C4-2B (cell line): ENCODE results near the gene XPO5.

Experiments used
- H3K27ac ChIP-seq: fragments of 450-650 bp; 2 replicates; pipeline ENCODE4 v1.5.1; 2017
- ZFX ChIP-seq: fragments of 450-650 bp; IDR thresholded peaks from 2 replicates; pipeline ENCODE4 v1.6.1; 2017
- TF ChIP-seq, protein P1 (sequence below): fragments of 450-650 bp; conservative IDR thresholded peaks from 2 replicates; pipeline ENCODE4 v1.5.1; 2017; ENCODE audit warnings: mild to moderate bottlenecking

The XPO5 gene

DNA sequence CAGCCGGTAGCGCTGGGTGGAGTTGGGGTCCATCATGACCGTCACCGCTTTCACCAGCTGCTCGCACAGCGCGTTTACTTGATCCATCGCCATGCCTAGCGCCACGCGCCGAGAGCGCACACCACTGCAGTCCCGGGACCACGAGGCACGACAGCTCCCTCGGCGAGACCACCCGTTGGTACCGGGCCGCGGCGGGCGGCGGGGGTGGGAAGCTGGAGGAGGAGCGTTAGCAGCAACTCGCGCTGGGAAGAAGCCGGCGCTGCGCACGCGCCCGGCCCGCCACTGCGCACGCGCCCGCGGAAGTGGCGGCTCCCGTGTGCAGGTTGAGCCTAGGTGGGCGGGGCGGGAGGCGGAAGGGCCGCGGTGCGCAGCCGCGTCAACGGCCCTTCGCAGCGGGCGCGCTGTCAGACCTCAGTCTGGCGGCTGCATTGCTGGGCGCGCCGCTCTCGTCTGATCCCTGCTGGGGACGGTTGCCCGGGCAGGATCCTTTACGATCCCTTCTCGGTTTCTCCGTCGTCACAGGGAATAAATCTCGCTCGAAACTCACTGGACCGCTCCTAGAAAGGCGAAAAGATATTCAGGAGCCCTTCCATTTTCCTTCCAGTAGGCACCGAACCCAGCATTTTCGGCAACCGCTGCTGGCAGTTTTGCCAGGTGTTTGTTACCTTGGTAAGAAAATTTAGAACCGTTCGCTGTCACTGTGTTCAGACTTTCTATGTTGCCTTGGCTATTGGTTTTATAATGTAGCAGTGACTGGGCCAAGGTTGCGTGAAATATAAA, at the start of gene XPO5, which contains the start of gene POLH:
Gene XPO5, minus strand, starts transcription at position 267 of the 780 bp plus-strand sequence. Its CDS starts 174 bp downstream, at position 93.
Gene POLH, plus strand, starts transcription at position 414 of the 780 bp plus-strand sequence. CDS start 6,135 bp downstream, outside the sequence.
- H3K27ac ChIP-seq = peak within 1 kb of the TSS; percentile 87
- peak; percentile 32; the same call in 1 of the 2 replicates for TF ChIP-seq ZFX
- TF ChIP-seq, protein P1, sequence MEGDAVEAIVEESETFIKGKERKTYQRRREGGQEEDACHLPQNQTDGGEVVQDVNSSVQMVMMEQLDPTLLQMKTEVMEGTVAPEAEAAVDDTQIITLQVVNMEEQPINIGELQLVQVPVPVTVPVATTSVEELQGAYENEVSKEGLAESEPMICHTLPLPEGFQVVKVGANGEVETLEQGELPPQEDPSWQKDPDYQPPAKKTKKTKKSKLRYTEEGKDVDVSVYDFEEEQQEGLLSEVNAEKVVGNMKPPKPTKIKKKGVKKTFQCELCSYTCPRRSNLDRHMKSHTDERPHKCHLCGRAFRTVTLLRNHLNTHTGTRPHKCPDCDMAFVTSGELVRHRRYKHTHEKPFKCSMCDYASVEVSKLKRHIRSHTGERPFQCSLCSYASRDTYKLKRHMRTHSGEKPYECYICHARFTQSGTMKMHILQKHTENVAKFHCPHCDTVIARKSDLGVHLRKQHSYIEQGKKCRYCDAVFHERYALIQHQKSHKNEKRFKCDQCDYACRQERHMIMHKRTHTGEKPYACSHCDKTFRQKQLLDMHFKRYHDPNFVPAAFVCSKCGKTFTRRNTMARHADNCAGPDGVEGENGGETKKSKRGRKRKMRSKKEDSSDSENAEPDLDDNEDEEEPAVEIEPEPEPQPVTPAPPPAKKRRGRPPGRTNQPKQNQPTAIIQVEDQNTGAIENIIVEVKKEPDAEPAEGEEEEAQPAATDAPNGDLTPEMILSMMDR = peak; percentile 8; the same call in 1 of the 2 replicates

DNA sequence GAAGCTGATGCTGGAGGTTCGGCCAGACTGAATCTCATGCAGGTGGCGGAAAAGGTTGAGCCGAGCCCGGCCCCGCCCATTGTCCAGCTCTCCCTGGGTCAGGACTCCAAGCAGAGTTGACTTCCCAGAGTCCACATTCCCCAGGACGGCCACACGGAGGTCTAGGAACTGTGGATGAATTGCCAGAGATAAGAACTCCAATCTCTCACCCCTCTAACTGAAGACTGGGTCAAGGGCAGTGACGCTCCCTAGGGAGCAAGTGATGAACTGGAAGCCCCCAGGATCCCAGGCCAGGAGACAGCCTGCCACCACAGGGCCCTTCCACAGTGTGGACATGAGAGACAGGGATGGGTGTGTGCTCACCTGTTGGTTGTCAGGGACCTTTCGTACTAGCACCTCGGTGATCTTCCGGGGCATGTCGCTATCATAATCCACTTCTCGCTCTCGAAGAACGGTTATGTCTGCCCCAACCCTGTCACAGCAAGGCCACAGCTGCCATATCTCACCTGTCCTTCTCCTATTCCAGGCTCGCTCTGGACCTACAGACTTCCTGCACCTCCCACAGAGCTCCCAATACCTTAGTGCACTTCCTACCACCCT, 49.7 kb upstream of the XPO5 start:
- no peak overlapping the region for H3K27ac ChIP-seq

DNA sequence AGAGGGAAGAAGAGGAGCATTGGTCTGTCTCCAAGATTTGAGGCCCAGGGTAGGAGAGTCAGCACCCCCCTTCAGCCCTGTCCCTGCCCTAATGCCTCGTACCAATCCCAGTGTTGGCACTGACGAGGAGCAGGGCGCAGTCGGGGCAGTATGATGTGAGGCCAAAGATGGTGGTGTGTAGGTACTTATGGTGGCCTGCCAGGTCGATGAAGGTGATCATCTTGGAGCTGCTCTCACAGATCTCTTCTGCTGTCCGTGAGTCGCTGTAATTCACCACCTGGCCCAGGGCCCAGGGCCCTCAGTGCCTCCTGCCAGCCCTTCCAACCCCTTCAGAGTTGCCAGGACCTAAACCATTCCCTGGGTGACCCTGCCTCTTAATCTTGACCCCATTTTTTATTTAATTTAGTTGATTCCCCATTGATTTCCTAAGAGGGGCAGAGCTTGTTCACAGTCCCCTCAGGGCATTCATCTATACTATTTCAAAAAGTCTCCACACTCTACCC, 49.0 kb upstream of the XPO5 start:
- no peak overlapping the region for H3K27ac ChIP-seq
- TF ChIP-seq, protein P1 = no peak
- TF ChIP-seq ZFX = no peak

More for the DNA sequence above, 49.7 kb upstream of the XPO5 start:
- TF ChIP-seq ZFX = no peak
- TF ChIP-seq, protein P1 = no peak

DNA sequence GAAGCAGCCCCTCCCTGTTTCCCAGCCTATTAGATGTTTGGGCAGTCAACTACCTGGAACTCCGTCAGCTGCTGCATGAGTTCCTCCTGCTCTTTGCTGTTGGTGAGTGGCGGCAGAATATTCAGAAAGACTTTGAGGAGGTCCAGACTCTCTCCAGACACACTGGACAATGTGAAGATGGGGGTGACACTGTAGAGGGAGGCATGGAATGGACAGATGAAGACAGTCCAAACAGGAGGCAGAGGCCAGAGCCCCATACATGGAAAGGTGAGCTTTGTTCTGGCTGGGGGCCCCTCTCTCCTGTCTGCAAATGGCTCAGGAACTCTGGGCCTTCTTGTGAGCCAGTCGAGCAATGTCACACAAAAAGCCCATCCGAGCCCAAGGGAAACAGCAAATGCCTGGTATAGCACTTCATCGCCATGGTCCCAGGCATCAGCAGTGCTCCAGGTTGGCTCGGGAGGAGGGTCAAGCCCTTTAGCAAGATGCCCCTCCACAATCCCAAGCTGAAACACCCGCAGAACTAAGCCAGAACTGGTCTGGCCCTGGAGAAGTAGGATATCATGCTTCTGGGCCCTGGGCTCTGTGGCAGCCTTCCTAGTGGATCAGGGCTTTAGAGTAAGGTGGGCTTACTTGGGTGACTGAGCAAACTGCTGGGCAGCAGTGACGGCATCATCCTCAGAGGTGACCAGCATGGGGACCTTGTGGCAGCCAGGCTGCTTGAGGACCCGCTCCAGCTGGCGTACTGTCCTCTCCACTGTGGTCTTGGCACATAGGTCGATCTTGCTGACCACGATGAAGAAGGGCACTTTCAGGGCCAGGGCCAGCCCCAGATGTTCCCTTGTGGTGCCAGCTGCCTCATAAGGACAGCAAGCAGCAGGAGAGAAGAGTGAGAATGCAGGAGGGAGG, 48.3 kb upstream of the XPO5 start:
- TF ChIP-seq, protein P1 = no peak
- no peak for TF ChIP-seq ZFX
- no peak overlapping the region for H3K27ac ChIP-seq

DNA sequence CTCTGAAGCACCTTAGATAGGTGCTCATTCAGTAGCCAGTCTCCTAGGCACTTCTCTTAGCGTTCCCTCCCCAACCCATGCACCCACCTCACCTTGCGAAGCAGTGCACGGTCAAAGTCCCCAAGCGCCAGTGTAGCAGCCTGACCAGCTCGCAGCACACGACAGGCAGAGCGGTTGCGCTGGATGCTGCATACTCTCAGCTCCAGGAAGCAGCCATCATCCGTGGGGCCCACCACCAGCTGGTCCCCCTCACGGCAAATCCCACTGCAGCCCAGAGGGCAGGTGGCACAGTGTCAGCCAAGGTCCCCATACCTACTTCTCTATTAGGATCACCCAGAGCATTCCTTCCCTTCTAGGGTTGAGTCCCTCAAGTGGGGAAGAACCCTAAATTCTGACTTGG, 46.7 kb upstream of the XPO5 start:
- TF ChIP-seq, protein P1 = no peak
- TF ChIP-seq ZFX = no peak
- H3K27ac ChIP-seq = no peak overlapping the region

DNA sequence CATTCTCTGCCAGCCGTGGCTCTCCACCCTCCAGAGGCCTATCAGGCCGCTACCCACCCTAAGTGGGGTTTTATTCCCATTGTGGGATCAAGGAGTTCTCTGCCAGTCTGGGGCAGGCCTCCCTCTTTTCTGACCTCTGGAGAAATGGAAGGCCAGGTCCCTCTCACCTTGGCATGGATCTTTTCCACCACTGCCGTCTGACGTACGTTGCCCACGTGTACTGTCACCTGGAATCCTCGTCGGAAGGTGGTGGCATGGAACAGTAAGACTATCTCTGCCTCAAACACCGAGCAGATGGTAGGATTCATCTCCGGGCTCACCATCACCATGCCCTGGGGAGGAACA, 46.0 kb upstream of the XPO5 start:
- TF ChIP-seq, protein P1 = no peak
- TF ChIP-seq ZFX = no peak
- no peak overlapping the region for H3K27ac ChIP-seq
